ENCODE measurements around the gene SCMH1.

DNA sequence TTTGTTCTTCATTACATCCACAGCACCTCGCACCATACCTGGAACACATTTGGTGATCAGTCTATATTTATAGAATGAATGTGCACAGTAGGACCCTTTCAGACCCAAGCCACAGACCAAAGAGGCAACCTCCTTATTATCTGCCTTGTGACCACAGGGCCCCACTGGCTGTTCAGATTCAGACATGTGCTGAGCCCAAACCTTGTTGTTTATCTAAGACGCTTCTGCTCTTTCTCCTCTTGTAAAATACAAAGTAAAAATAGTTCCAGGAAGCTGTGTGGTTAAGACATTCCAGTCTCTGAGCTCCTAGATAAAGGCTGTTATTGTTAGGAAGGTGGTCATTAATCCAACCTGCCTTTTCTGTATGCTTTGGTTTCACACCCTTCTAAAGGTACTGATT, 3.6 kb upstream of the SCMH1 start:
- no peak for TF ChIP-seq BHLHE40 (IDR thresholded peaks at IDR 0.05; ENCODE audit: low read depth, low read length)
- no peak for TF ChIP-seq POLR2A (IDR thresholded peaks at IDR 0.05; ENCODE audit: low read depth, low read length)
- TF ChIP-seq, protein P1, sequence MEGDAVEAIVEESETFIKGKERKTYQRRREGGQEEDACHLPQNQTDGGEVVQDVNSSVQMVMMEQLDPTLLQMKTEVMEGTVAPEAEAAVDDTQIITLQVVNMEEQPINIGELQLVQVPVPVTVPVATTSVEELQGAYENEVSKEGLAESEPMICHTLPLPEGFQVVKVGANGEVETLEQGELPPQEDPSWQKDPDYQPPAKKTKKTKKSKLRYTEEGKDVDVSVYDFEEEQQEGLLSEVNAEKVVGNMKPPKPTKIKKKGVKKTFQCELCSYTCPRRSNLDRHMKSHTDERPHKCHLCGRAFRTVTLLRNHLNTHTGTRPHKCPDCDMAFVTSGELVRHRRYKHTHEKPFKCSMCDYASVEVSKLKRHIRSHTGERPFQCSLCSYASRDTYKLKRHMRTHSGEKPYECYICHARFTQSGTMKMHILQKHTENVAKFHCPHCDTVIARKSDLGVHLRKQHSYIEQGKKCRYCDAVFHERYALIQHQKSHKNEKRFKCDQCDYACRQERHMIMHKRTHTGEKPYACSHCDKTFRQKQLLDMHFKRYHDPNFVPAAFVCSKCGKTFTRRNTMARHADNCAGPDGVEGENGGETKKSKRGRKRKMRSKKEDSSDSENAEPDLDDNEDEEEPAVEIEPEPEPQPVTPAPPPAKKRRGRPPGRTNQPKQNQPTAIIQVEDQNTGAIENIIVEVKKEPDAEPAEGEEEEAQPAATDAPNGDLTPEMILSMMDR (conservative IDR thresholded peaks at IDR 0.05; ENCODE audit: low read depth, low read length) = no peak
- TF ChIP-seq MAFK (IDR thresholded peaks at IDR 0.05; ENCODE audit: low read depth, low read length) = no peak
- no peak for TF ChIP-seq CEBPB (IDR thresholded peaks at IDR 0.05; ENCODE audit: low read depth, low read length)
- TF ChIP-seq RCOR1 (IDR thresholded peaks at IDR 0.05; ENCODE audit: insufficient replicate concordance, low read length) = no peak

Data from IMR-90 (cell line).